ENCODE results near the gene COASY. TPM values are rescaled to one million over a fixed set of nuclear protein-coding genes. Genes with fewer than 3 reads are reported as not detected.

The COASY gene
- total and polyA plus RNA-seq, 2 experiments from 2014 or later = 60.1 to 72.1 TPM

GRCh38 chr17:42514279-42514678 lies 47.7 kb upstream of the COASY start (continued):
- TF ChIP-seq ZNF462 (CRISPR knock-in tag; IDR thresholded peaks at IDR 0.05) (no peak), CREB1 (CRISPR knock-in tag; IDR thresholded peaks at IDR 0.05; ENCODE audit: low read depth) (no peak), ZNF331 (CRISPR knock-in tag; IDR thresholded peaks at IDR 0.05; ENCODE audit: low read depth) (no peak), STAT1 (IDR thresholded peaks at IDR 0.05; ENCODE audit: unreplicated experiment) (no peak), ZNF114 (CRISPR knock-in tag; IDR thresholded peaks at IDR 0.05) (no peak)
- TF ChIP-seq, protein P1, sequence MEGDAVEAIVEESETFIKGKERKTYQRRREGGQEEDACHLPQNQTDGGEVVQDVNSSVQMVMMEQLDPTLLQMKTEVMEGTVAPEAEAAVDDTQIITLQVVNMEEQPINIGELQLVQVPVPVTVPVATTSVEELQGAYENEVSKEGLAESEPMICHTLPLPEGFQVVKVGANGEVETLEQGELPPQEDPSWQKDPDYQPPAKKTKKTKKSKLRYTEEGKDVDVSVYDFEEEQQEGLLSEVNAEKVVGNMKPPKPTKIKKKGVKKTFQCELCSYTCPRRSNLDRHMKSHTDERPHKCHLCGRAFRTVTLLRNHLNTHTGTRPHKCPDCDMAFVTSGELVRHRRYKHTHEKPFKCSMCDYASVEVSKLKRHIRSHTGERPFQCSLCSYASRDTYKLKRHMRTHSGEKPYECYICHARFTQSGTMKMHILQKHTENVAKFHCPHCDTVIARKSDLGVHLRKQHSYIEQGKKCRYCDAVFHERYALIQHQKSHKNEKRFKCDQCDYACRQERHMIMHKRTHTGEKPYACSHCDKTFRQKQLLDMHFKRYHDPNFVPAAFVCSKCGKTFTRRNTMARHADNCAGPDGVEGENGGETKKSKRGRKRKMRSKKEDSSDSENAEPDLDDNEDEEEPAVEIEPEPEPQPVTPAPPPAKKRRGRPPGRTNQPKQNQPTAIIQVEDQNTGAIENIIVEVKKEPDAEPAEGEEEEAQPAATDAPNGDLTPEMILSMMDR (conservative IDR thresholded peaks at IDR 0.05; ENCODE audit: low read depth in 2 of 2) = no peak

GRCh38 chr17:42514867-42515266 lies 47.1 kb upstream of the COASY start:
- Mint-ChIP-seq H3K27ac (no peak overlapping the region), H3K4me3 (no peak overlapping the region), H3K36me3 (ENCODE audit: low read depth) (peaks cover 16% of the 10 kb centered on the region), H3K9me3 (no peaks in the 10 kb centered on the region), H3K4me1 (peaks cover 23% of the 10 kb centered on the region), H3K27me3 (ENCODE audit: insufficient read depth, low read depth, poor library complexity) (peaks cover 28% of the 10 kb centered on the region)
- Histone ChIP-seq H2AFZ (no peak overlapping the region), H3K36me3 (ENCODE audit: insufficient read depth) (no peaks in the 10 kb centered on the region), H3K4me1 (ENCODE audit: insufficient read depth) (peaks cover 14% of the 10 kb centered on the region), H3K4me3 (no peak overlapping the region), H3K4me2 (no peak overlapping the region), H3K27me3 (ENCODE audit: insufficient read depth) (no peaks in the 10 kb centered on the region), H4K20me1 (replicated peaks; ENCODE audit: insufficient read depth) (peaks cover 18% of the 10 kb centered on the region), H3F3A (replicated peaks; ENCODE audit: low read depth) (0 out of 2 replicates have a peak, but pooled peaks cover 3% of the 10 kb centered on the region), H3K79me2 (replicated peaks; ENCODE audit: insufficient read depth) (no peaks in the 10 kb centered on the region), H3K27ac (ENCODE audit: low read depth) (no peak overlapping the region), H3K9me2 (ENCODE audit: insufficient read depth) (no peaks in the 10 kb centered on the region)
- DNase-seq (ENCODE audit: low spot score) (no peak), ATAC-seq (no peak)
- no peak for TF ChIP-seq STAT1 (IDR thresholded peaks at IDR 0.05; ENCODE audit: unreplicated experiment)
- TF ChIP-seq EZH2 (IDR thresholded peaks at IDR 0.05; ENCODE audit: low read depth, unreplicated experiment) = no peak
- no peak for TF ChIP-seq POLR2AphosphoS5 (IDR thresholded peaks at IDR 0.05; ENCODE audit: low read depth)
- no peak for TF ChIP-seq CREB1 (CRISPR knock-in tag; IDR thresholded peaks at IDR 0.05; ENCODE audit: low read depth)

All from GM23338 (cell line).